Hepatocyte (in vitro differentiated cells): ENCODE results near the gene KRT71. TPM values are rescaled to one million over a fixed set of nuclear protein-coding genes. Genes with fewer than 3 reads are reported as not detected.

Source experiments
- DNase-seq: peaks from one replicate; pipeline ENCODE4 v3.0.0-alpha.2; 2016; ENCODE audit warnings: low spot score
- H2AFZ ChIP-seq: fragments of 200-600 bp; sonication (generic); 2 replicates; pipeline ENCODE4 v1.6.0; 2016; ENCODE audit warnings: antibody characterized with exemption, mild to moderate bottlenecking
- H3K27ac ChIP-seq: fragments of 200-600 bp; sonication (generic); 2 replicates; pipeline ENCODE4 v1.5.1; 2016; ENCODE audit warnings: mild to moderate bottlenecking
- H3K27me3 ChIP-seq: fragments of 200-600 bp; sonication (generic); 2 replicates; pipeline ENCODE4 v1.6.1; 2016
- H3K36me3 ChIP-seq: fragments of 200-600 bp; sonication (generic); replicated peaks from 2 replicates; pipeline ENCODE4 v1.5.1; 2016; ENCODE audit warnings: low read depth; ENCODE audit not compliant: insufficient read depth
- H3K4me1 ChIP-seq: fragments of 200-600 bp; sonication (generic); 2 replicates; pipeline ENCODE4 v1.5.1; 2016; ENCODE audit warnings: mild to moderate bottlenecking, moderate library complexity; ENCODE audit not compliant: insufficient read depth
- H3K4me2 ChIP-seq: fragments of 200-600 bp; sonication (generic); 2 replicates; pipeline ENCODE4 v1.6.0; 2016
- H3K4me3 ChIP-seq: fragments of 200-600 bp; sonication (generic); 2 replicates; pipeline ENCODE4 v1.5.1; 2016; ENCODE audit warnings: mild to moderate bottlenecking
- H3K79me2 ChIP-seq: fragments of 200-600 bp; sonication (generic); 2 replicates; pipeline ENCODE4 v1.6.0; 2017; ENCODE audit warnings: mild to moderate bottlenecking
- H3K9me2 ChIP-seq: fragments of 200-600 bp; sonication (generic); replicated peaks from 2 replicates; pipeline ENCODE4 v1.6.0; 2017; ENCODE audit warnings: mild to moderate bottlenecking; ENCODE audit not compliant: insufficient read depth
- H3K9me3 ChIP-seq: fragments of 200-600 bp; sonication (generic); 2 replicates; pipeline ENCODE4 v1.5.1; 2016; ENCODE audit warnings: low read depth, mild to moderate bottlenecking
- H4K20me1 ChIP-seq: fragments of 200-600 bp; sonication (generic); 2 replicates; pipeline ENCODE4 v1.6.0; 2016; ENCODE audit warnings: mild to moderate bottlenecking; ENCODE audit not compliant: insufficient read depth, poor library complexity, severe bottlenecking
- EZH2 ChIP-seq: fragments of 200-600 bp; sonication (generic); IDR thresholded peaks from 2 replicates; pipeline ENCODE4 v1.6.1; 2016; ENCODE audit warnings: antibody characterized with exemption, mild to moderate bottlenecking, borderline replicate concordance
- EZH2phosphoT487 ChIP-seq: fragments of 200-600 bp; sonication (generic); IDR thresholded peaks from one replicate; pipeline ENCODE4 v1.6.1; 2018; ENCODE audit warnings: antibody characterized with exemption, mild to moderate bottlenecking, low read depth, moderate library complexity; ENCODE audit not compliant: unreplicated experiment, severe bottlenecking
- whole genome bisulfite sequencing: methylation state at CpG from one replicate; pipeline ENCODE4 v1.1.6; 2016; ENCODE audit warnings: low lambda C conversion rate; ENCODE audit errors: missing lambda C conversion rate; 5-methylcytosine and 5-hydroxymethylcytosine counted together
- polyA plus RNA-seq: library from polyadenylated mRNA; unstranded; fragments of >200 nt; fragmentation: Nextera tagmentation; extraction: Ambion mirVana; gene quantifications from 2 replicates; pipeline ENCODE4 v1.2.1, GENCODE V29; 2016
- total RNA-seq: library from RNA; depleted of rRNA; stranded (reverse); fragments of >200 nt; gene quantifications from 2 replicates; pipeline ENCODE4 v1.2.3, GENCODE V29; 2014
- TF ChIP-seq, protein P1 (sequence below): fragments of 200-600 bp; sonication (generic); IDR thresholded peaks from 2 replicates; pipeline ENCODE4 v1.5.1; 2016; ENCODE audit warnings: antibody characterized with exemption, mild to moderate bottlenecking; ENCODE audit not compliant: poor library complexity

KRT71 gene
- total and polyA plus RNA-seq, 2 experiments from 2014 or later, result not detected

DNA sequence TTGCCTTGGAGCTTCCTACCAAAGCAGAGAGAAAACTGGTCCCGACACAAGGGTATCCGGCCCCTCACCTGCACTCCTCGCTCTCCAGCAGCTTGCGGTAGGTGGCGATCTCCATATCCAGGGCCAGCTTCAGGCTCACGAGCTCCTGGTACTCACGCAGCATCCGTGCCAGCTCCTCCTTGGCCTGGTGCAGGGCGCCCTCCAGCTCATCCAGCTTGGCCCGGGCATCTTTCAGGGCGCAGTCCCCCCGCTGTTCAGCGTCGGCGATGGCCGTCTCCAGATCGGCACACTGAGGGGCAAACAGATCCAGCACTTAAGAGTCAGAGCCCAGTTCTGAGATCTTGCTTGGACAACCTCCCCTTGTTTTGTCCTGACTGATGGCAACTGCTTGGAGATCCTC lies 34.6 kb upstream of the KRT71 start:
- H2AFZ ChIP-seq, result no peak overlapping the region
- H3K27ac ChIP-seq, result no peak overlapping the region
- H3K36me3 ChIP-seq, result no peaks in the 10 kb centered on the region
- H3K4me2 ChIP-seq, result no peak overlapping the region
- TF ChIP-seq, protein P1, sequence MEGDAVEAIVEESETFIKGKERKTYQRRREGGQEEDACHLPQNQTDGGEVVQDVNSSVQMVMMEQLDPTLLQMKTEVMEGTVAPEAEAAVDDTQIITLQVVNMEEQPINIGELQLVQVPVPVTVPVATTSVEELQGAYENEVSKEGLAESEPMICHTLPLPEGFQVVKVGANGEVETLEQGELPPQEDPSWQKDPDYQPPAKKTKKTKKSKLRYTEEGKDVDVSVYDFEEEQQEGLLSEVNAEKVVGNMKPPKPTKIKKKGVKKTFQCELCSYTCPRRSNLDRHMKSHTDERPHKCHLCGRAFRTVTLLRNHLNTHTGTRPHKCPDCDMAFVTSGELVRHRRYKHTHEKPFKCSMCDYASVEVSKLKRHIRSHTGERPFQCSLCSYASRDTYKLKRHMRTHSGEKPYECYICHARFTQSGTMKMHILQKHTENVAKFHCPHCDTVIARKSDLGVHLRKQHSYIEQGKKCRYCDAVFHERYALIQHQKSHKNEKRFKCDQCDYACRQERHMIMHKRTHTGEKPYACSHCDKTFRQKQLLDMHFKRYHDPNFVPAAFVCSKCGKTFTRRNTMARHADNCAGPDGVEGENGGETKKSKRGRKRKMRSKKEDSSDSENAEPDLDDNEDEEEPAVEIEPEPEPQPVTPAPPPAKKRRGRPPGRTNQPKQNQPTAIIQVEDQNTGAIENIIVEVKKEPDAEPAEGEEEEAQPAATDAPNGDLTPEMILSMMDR, result no peak
- TF ChIP-seq EZH2 (no peak), EZH2phosphoT487 (no peak)
- WGBS, result 78% methylated on average over 17 of the region's 17 CpGs
- no peaks in the 10 kb centered on the region for H3K9me2 ChIP-seq
- H3K79me2 ChIP-seq, result no peaks in the 10 kb centered on the region
- no peaks in the 10 kb centered on the region for H3K9me3 ChIP-seq
- DNase-seq, result no peak
- H3K27me3 ChIP-seq, result peaks cover 6% of the 10 kb centered on the region
- H3K4me3 ChIP-seq, result no peak overlapping the region
- no peaks in the 10 kb centered on the region for H3K4me1 ChIP-seq
- no peaks in the 10 kb centered on the region for H4K20me1 ChIP-seq

DNA sequence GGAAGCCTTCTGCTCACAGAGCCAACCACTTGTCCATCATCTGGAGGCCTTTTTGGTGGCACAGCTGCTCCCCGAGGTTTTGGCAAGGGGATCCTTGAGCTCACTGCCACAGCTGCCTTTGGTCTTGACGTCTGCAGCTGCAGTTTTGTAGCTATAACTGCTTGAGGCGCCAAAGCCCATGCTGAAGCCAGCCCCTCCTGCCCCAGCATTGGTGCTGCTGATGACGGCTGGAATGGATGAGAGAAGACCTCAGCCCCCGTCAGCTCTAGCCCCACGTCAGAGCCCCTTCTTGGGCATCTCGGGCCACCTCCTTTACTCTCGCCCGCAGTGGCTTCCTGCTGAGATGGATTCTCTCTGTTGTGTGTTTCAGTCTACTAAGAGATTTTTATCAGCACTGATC lies 33.0 kb upstream of the KRT71 start:
- Histone ChIP-seq H2AFZ (no peak overlapping the region), H3K36me3 (no peaks in the 10 kb centered on the region), H3K4me3 (no peak overlapping the region), H3K4me1 (no peaks in the 10 kb centered on the region), H4K20me1 (no peaks in the 10 kb centered on the region), H3K79me2 (no peaks in the 10 kb centered on the region), H3K27me3 (no peaks in the 10 kb centered on the region), H3K9me3 (no peaks in the 10 kb centered on the region), H3K27ac (no peak overlapping the region), H3K4me2 (no peak overlapping the region), H3K9me2 (no peaks in the 10 kb centered on the region)
- DNase-seq, result no peak
- no peak for TF ChIP-seq EZH2
- TF ChIP-seq EZH2phosphoT487, result no peak
- TF ChIP-seq, protein P1, result no peak
- 70% methylated on average over 9 of the region's 9 CpGs for WGBS

DNA sequence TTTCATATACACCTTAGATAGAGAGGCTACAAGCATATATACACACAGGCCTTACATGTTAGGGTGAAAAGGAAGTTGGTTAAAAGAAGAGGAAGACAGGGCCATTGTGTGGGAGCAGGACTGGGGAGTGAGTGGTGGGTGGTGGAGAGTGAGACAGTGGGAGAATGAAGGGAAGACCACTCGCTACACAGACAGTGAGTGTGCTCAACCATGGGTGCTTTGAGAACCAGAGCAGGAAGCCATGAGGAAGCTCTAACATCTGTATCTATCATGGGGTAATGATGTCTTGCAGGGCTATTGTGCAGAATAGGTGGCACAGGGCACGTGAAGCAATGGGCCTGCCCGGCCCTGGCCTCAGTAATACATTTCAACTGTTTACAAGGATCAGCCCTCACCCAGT lies 32.1 kb upstream of the KRT71 start:
- H3K4me3 ChIP-seq, result no peak overlapping the region
- TF ChIP-seq EZH2, result no peak
- TF ChIP-seq, protein P1, result no peak
- TF ChIP-seq EZH2phosphoT487, result no peak

More for the DNA sequence above, 32.1 kb upstream of the KRT71 start:
- Histone ChIP-seq H3K4me1 (no peaks in the 10 kb centered on the region), H3K27ac (no peak overlapping the region), H3K36me3 (no peaks in the 10 kb centered on the region), H2AFZ (no peak overlapping the region), H4K20me1 (no peaks in the 10 kb centered on the region), H3K27me3 (no peaks in the 10 kb centered on the region), H3K9me2 (no peaks in the 10 kb centered on the region), H3K4me2 (no peak overlapping the region), H3K9me3 (no peaks in the 10 kb centered on the region), H3K79me2 (no peaks in the 10 kb centered on the region)
- DNase-seq, result no peak
- WGBS, result 93% methylated on average over 3 of the region's 3 CpGs
